ENCODE results near the gene SOHLH2. TPM values are rescaled to one million over a fixed set of nuclear protein-coding genes. Genes with fewer than 3 reads are reported as not detected.

SOHLH2 gene
- total RNA-seq, 1 experiment from 2014 or later: not detected

DNA sequence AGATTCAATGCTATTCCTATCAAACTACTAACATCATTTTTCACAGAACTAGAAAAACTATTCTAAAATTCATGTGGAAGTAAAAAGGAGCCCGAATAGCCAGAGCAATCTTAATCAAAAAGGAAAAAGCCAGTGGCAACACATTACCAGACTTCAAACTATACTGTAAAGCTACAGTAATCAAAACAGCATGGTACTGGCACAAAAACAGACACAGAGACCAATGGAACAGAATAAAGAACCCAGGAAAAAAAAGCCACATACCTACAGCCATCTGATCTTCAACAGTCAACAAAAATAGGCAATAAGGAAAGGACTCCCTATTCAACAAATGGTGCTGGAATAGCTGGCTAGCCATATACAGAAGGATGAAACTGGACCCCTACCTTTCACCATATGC is 10.4 kb upstream of the SOHLH2 start:
- intact Hi-C loops (cut with micrococcal nuclease; ENCODE audit: unreplicated experiment): no loop called here
- no peaks in the 10 kb centered on the region for H3K4me1 Mint-ChIP-seq (ENCODE audit: low read depth, unreplicated experiment)
- no peak for DNase-seq
- H3K4me3 Mint-ChIP-seq (ENCODE audit: low read depth, unreplicated experiment): no peak overlapping the region
- no peak overlapping the region for H3K27ac Mint-ChIP-seq (ENCODE audit: unreplicated experiment)
- TF ChIP-seq, protein P1, sequence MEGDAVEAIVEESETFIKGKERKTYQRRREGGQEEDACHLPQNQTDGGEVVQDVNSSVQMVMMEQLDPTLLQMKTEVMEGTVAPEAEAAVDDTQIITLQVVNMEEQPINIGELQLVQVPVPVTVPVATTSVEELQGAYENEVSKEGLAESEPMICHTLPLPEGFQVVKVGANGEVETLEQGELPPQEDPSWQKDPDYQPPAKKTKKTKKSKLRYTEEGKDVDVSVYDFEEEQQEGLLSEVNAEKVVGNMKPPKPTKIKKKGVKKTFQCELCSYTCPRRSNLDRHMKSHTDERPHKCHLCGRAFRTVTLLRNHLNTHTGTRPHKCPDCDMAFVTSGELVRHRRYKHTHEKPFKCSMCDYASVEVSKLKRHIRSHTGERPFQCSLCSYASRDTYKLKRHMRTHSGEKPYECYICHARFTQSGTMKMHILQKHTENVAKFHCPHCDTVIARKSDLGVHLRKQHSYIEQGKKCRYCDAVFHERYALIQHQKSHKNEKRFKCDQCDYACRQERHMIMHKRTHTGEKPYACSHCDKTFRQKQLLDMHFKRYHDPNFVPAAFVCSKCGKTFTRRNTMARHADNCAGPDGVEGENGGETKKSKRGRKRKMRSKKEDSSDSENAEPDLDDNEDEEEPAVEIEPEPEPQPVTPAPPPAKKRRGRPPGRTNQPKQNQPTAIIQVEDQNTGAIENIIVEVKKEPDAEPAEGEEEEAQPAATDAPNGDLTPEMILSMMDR (IDR thresholded peaks at IDR 0.05; ENCODE audit: unreplicated experiment): no peak
- H3K27me3 Mint-ChIP-seq (ENCODE audit: unreplicated experiment): peaks cover 23% of the 10 kb centered on the region
- CTCF ChIA-PET: no interaction called here
- no TSS peak for BruUV-seq (replicated peaks)
- H3K9me3 Mint-ChIP-seq (ENCODE audit: low read depth, unreplicated experiment): peaks cover 3% of the 10 kb centered on the region
- no peaks in the 10 kb centered on the region for H3K36me3 Mint-ChIP-seq (ENCODE audit: insufficient read depth, unreplicated experiment)

DNA sequence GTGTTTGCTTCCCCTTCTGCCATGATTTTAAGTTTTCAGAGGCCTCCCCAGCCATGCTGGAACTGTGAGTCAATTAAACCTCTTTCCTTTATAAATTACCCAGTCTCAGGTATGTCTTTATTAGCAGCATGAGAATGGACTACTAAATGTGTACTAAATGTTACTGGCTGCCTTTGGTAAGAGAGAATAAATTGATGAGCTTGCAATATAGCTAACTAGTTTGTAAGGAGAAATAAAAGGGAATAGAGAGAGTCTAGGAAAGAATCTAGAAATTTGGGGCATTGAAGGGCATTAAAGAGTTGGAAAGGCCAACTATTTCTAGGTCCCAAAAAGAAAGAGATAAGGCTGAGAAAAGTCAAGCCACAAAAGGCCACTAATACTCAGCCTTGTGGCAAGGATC is 5.5 kb upstream of the SOHLH2 start:
- H3K9me3 Mint-ChIP-seq (ENCODE audit: low read depth, unreplicated experiment): peaks cover 3% of the 10 kb centered on the region
- H3K27ac Mint-ChIP-seq (ENCODE audit: unreplicated experiment): no peak overlapping the region
- no peaks in the 10 kb centered on the region for H3K4me1 Mint-ChIP-seq (ENCODE audit: low read depth, unreplicated experiment)
- intact Hi-C loops (cut with micrococcal nuclease; ENCODE audit: unreplicated experiment): no loop called here
- TF ChIP-seq, protein P1 (IDR thresholded peaks at IDR 0.05; ENCODE audit: unreplicated experiment): no peak
- CTCF ChIA-PET: no interaction called here
- H3K36me3 Mint-ChIP-seq (ENCODE audit: insufficient read depth, unreplicated experiment): no peaks in the 10 kb centered on the region
- peaks cover 12% of the 10 kb centered on the region for H3K27me3 Mint-ChIP-seq (ENCODE audit: unreplicated experiment)
- BruUV-seq (replicated peaks): no TSS peak
- no peak overlapping the region for H3K4me3 Mint-ChIP-seq (ENCODE audit: low read depth, unreplicated experiment)
- DNase-seq: no peak

DNA sequence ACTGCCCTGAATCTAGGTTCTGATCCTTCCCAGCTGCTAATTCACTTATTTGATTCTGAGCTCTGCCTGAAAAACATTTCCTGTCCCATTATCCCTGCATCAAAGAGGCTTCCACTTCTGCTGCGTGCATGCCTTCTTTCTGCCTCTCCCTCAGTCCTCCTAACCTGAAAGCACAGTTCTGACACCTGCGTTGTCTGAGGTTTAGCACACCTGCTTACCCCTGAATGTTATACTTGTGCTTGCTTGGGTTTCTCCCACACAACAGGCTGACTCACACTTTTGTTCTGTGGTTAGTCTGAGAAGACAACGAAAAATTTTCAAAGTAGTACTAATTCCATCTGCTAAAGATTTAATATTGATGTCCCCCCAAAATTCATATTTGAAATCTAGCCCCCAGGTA is 3.1 kb upstream of the SOHLH2 start:
- Mint-ChIP-seq H3K36me3 (ENCODE audit: insufficient read depth, unreplicated experiment) (no peaks in the 10 kb centered on the region), H3K4me1 (ENCODE audit: low read depth, unreplicated experiment) (no peaks in the 10 kb centered on the region), H3K4me3 (ENCODE audit: low read depth, unreplicated experiment) (no peak overlapping the region), H3K9me3 (ENCODE audit: low read depth, unreplicated experiment) (peaks cover 3% of the 10 kb centered on the region), H3K27ac (ENCODE audit: unreplicated experiment) (no peak overlapping the region), H3K27me3 (ENCODE audit: unreplicated experiment) (peaks cover 13% of the 10 kb centered on the region)
- TF ChIP-seq, protein P1 (IDR thresholded peaks at IDR 0.05; ENCODE audit: unreplicated experiment): no peak
- CTCF ChIA-PET: no interaction called here
- BruUV-seq (replicated peaks): no TSS peak
- intact Hi-C loops (cut with micrococcal nuclease; ENCODE audit: unreplicated experiment): no loop called here
- DNase-seq: no peak

DNA sequence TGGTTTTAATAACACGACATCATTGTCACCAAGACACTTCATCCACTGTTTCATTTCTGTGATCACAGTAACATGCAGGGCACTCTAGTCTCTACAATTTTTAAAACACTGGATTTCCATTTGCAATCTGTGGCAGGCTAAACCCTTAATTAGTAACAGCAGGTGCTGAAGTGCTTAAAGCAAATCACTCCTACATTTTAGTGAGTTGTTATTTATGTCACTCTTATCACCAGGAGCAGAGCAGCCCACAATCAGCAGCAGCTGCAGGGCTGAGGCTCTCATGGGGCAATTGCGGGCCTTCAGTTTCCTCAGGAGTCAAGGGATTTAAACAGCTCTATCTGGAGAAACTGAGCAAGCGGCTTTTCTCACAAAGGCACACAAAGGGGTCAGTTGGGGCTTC is 1.6 kb downstream of the SOHLH2 start:
- no peak for DNase-seq
- intact Hi-C loops (cut with micrococcal nuclease; ENCODE audit: unreplicated experiment): no loop called here
- H3K27me3 Mint-ChIP-seq (ENCODE audit: unreplicated experiment): peaks cover 42% of the 10 kb centered on the region
- no peaks in the 10 kb centered on the region for H3K4me1 Mint-ChIP-seq (ENCODE audit: low read depth, unreplicated experiment)
- TF ChIP-seq, protein P1 (IDR thresholded peaks at IDR 0.05; ENCODE audit: unreplicated experiment): no peak
- no peaks in the 10 kb centered on the region for H3K36me3 Mint-ChIP-seq (ENCODE audit: insufficient read depth, unreplicated experiment)
- BruUV-seq (replicated peaks): no TSS peak
- no peaks in the 10 kb centered on the region for H3K9me3 Mint-ChIP-seq (ENCODE audit: low read depth, unreplicated experiment)
- H3K27ac Mint-ChIP-seq (ENCODE audit: unreplicated experiment): no peak overlapping the region
- CTCF ChIA-PET: no interaction called here
- H3K4me3 Mint-ChIP-seq (ENCODE audit: low read depth, unreplicated experiment): no peak overlapping the region

DNA sequence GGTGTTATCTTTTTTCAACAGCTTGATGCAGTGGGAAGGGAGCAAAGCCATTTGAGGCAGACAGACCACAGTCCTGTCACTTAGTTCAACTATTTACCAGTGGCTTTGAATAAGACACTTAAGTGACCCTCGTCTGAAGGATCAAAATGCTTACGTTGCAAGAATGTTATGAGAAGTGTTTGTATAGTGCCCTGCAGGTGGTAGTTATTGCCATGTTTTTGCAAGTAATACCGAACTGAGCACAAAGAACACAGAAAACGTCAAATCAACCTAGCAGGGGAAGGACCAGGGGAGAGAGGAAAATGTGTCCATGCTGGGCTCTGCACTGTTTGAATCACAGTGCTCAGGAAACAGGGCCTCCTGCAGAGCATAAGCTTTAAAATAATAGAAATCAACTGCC is 2.8 kb downstream of the SOHLH2 start:
- intact Hi-C loops (cut with micrococcal nuclease; ENCODE audit: unreplicated experiment): no loop called here
- no peaks in the 10 kb centered on the region for H3K9me3 Mint-ChIP-seq (ENCODE audit: low read depth, unreplicated experiment)
- TF ChIP-seq, protein P1 (IDR thresholded peaks at IDR 0.05; ENCODE audit: unreplicated experiment): no peak
- peaks cover 42% of the 10 kb centered on the region for H3K27me3 Mint-ChIP-seq (ENCODE audit: unreplicated experiment)
- no peak overlapping the region for H3K4me3 Mint-ChIP-seq (ENCODE audit: low read depth, unreplicated experiment)
- no peaks in the 10 kb centered on the region for H3K36me3 Mint-ChIP-seq (ENCODE audit: insufficient read depth, unreplicated experiment)
- no TSS peak for BruUV-seq (replicated peaks)
- H3K27ac Mint-ChIP-seq (ENCODE audit: unreplicated experiment): no peak overlapping the region
- CTCF ChIA-PET: no interaction called here
- H3K4me1 Mint-ChIP-seq (ENCODE audit: low read depth, unreplicated experiment): no peaks in the 10 kb centered on the region
- no peak for DNase-seq

All from Calu3 (cell line).